Subcutaneous abdominal adipose tissue (tissue), 5 donors: ENCODE measurements around the gene SPHK2.
A peak's percentile ranks its signal among the peaks of the same experiment; 100 is the strongest.
"Not testable (repeated sequence)": the region's sequence is repeated elsewhere in the genome, so short reads cannot be mapped to it uniquely, and the experiment has no call there.

ENCODE experiments used
- H3K27ac ChIP-seq: one replicate; pipeline ENCODE4 v1.7.0; 2013; ENCODE audit warnings: low read depth, mild to moderate bottlenecking, inconsistent platforms, low read length, moderate library complexity
- H3K27me3 ChIP-seq, 5 donors: one replicate each; pipeline ENCODE4 v1.7.0; 2013; ENCODE audit warnings: low read length in 5 of 5, inconsistent platforms in 1 of 5; ENCODE audit not compliant: control insufficient read depth in 5 of 5, insufficient read depth in 4 of 5
- H3K36me3 ChIP-seq, 5 donors: one replicate each; pipeline ENCODE4 v1.7.0; 2013; ENCODE audit warnings: low read length in 5 of 5; ENCODE audit not compliant: control insufficient read depth in 5 of 5, insufficient read depth in 5 of 5
- H3K4me1 ChIP-seq, 5 donors: one replicate each; pipeline ENCODE4 v1.7.0; 2013; ENCODE audit warnings: low read length in 5 of 5, mild to moderate bottlenecking in 3 of 5, moderate library complexity in 1 of 5; ENCODE audit not compliant: control insufficient read depth in 5 of 5, insufficient read depth in 5 of 5
- H3K4me3 ChIP-seq, 5 donors: one replicate each; pipeline ENCODE4 v1.7.0; 2013; ENCODE audit warnings: low read length in 5 of 5, low read depth in 1 of 5
- H3K9ac ChIP-seq, 5 donors: one replicate each; pipeline ENCODE4 v1.7.0; 2013; ENCODE audit warnings: low read length in 5 of 5, mild to moderate bottlenecking in 4 of 5, moderate library complexity in 3 of 5
- H3K9me3 ChIP-seq, 5 donors: one replicate each; pipeline ENCODE4 v1.7.0; 2013; ENCODE audit warnings: low read length in 5 of 5; ENCODE audit not compliant: control insufficient read depth in 5 of 5
- donor health status: healthy.
- donor health status: healthy.
- donor health status: healthy.
- donor health status: healthy.
- donor health status: healthy.

SPHK2 gene, protein sequence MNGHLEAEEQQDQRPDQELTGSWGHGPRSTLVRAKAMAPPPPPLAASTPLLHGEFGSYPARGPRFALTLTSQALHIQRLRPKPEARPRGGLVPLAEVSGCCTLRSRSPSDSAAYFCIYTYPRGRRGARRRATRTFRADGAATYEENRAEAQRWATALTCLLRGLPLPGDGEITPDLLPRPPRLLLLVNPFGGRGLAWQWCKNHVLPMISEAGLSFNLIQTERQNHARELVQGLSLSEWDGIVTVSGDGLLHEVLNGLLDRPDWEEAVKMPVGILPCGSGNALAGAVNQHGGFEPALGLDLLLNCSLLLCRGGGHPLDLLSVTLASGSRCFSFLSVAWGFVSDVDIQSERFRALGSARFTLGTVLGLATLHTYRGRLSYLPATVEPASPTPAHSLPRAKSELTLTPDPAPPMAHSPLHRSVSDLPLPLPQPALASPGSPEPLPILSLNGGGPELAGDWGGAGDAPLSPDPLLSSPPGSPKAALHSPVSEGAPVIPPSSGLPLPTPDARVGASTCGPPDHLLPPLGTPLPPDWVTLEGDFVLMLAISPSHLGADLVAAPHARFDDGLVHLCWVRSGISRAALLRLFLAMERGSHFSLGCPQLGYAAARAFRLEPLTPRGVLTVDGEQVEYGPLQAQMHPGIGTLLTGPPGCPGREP

DNA sequence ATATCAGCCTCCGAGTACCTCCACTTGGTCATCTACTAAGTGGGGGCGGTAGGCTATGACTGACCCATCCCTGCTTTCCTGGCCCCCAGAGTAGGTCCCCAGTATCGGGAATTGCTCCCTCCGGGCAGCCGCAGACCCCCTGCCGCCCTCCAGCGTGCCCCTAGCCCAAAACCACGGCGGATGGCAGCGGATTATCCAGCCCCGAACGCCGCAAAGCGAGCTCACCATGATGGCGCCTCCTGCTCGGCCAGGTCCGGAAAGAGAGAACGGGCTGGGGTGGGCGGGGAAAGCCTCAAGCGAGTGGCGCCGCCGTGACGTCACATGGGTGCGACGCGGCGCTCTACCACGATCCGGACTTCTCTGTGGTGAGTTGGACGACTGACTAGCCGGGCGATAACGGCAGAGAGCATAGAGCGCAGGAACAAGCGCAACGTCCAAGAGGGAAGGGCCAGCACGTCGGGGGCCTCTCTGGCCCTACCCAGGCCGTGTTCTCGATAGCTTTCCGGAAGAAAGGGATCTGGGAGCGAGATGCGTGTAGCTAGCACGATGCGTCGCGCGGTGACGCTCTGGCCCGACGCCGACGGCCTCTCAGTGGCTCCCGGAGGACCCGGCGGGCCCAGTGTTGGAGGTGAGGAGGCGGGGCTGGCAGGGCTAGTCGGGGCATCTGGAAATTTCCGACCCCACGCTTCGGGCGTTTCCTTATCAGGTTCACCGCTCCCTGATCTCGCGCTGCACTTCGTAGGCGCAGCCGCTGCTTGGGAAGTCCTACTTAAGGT lies at the start of gene SPHK2, which contains the start of gene RPL18:
TSS of gene SPHK2 (plus strand) at position 591 of the 776 bp plus-strand sequence. CDS start 1,009 bp downstream, outside the sequence.
TSS of gene RPL18 (minus strand) at position 263 of the 776 bp plus-strand sequence. CDS start at position 228, 35 bp downstream.
- peaks cover 16 to 58% (median 45%) of the 10 kb centered on the region in 5 donors for H3K4me1 ChIP-seq
- no peaks in the 10 kb centered on the region for H3K27me3 ChIP-seq
- H3K9me3 ChIP-seq = no peaks in the 10 kb centered on the region
- peak within 1 kb of the TSS; percentile 84 to 97 (median 90) for H3K9ac ChIP-seq
- H3K4me3 ChIP-seq = peak within 1 kb of the TSS; percentile 86 to 98 (median 97)
- H3K27ac ChIP-seq = peak within 1 kb of the TSS; percentile 89
- peaks cover 0 to 32% (median 30%) of the 10 kb centered on the region in 5 donors for H3K36me3 ChIP-seq

DNA sequence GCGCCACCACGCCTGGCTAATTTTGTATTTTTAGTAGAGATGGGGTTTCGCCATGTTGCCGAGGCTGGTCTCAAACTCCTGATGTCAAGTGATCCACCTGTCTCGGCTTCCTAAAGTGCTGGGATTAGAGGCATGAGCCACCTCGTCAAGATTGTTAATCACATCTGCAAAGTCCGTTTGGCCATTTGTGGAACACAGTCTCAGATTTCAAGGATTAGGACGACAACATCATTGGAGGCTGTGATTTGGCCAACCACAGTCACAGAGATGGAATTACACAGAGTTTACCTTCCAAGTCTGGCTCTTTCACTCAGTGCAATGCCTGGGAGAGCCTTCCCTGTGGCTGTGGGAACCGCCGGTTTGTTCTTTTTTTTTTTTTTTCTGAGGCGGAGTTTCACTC lies 49.5 kb upstream of the SPHK2 start:
- no peak overlapping the region for H3K4me3 ChIP-seq
- peaks cover 2 to 14% (median 13%) of the 10 kb centered on the region in 5 donors for H3K4me1 ChIP-seq
- no peak overlapping the region for H3K9ac ChIP-seq
- no peaks in the 10 kb centered on the region for H3K36me3 ChIP-seq
- H3K27ac ChIP-seq = no peak overlapping the region
- H3K9me3 ChIP-seq = no peaks in the 10 kb centered on the region
- peaks cover 0 to 2% (median 0%) of the 10 kb centered on the region in 5 donors for H3K27me3 ChIP-seq

DNA sequence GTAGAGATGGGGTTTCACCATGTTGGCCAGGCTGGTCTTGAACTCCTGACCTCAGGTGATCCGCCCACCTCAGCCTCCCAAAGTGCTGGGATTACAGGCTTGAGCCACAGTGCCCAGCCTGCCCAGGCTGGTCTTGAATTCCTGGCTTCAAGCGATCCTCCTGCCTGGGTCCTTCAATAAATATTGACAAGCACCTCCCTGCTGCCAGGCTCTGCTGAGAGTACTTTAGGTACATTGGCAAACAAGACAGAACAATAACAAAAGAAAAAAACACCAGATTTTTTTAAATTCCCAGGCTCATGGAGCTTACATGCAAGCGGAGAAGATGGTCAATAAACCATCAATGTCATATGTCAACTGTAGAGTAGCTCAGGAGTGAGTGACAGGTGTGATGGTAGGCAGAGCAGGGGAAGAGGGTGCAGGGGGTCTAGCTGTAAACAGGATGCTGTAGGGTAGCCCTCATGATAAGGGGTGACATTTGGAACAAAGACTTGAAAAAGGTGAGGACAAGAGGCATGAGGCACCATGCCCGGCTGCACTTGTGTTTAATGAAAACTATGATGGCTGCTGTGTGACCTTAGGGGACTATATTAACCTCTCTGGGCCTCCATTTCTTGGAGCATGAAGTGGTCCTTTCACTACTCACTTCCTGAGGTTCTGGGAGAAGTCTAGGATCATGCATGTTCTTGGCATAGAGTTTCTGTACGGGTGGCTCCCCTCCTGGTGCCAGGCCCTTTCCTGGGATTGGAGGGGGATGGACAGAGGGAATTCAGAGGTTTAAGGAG lies 47.7 kb upstream of the SPHK2 start:
- H3K9me3 ChIP-seq = no peaks in the 10 kb centered on the region
- no peaks in the 10 kb centered on the region for H3K36me3 ChIP-seq
- H3K4me1 ChIP-seq = peaks cover 2 to 14% (median 13%) of the 10 kb centered on the region in 5 donors
- no peak overlapping the region for H3K9ac ChIP-seq
- H3K27ac ChIP-seq = no peak overlapping the region
- no peak overlapping the region for H3K4me3 ChIP-seq
- peaks cover 0 to 2% (median 0%) of the 10 kb centered on the region in 5 donors for H3K27me3 ChIP-seq

DNA sequence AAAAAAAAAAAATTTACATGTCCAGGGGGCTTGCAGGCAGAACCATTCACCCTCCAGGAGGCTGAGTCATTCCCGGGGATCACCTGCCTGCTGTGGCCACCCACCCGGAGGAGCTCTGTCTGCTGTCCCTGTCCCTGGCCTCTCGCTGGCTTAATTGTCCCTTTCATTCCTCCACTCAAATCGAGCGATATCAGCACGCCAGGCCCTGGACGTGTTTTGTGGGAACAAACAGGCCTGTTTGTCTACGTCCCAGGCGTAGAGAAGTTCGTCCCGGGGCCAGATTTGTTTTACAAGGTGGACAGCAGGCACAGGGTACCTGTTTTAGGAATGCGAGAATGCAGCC lies 46.2 kb upstream of the SPHK2 start:
- no peaks in the 10 kb centered on the region for H3K9me3 ChIP-seq
- H3K27me3 ChIP-seq = peaks cover 0 to 2% (median 0%) of the 10 kb centered on the region in 5 donors
- H3K27ac ChIP-seq = no peak overlapping the region
- no peak overlapping the region for H3K4me3 ChIP-seq
- peaks cover 2 to 10% (median 7%) of the 10 kb centered on the region in 5 donors for H3K4me1 ChIP-seq
- no peak overlapping the region for H3K9ac ChIP-seq
- H3K36me3 ChIP-seq = no peaks in the 10 kb centered on the region

DNA sequence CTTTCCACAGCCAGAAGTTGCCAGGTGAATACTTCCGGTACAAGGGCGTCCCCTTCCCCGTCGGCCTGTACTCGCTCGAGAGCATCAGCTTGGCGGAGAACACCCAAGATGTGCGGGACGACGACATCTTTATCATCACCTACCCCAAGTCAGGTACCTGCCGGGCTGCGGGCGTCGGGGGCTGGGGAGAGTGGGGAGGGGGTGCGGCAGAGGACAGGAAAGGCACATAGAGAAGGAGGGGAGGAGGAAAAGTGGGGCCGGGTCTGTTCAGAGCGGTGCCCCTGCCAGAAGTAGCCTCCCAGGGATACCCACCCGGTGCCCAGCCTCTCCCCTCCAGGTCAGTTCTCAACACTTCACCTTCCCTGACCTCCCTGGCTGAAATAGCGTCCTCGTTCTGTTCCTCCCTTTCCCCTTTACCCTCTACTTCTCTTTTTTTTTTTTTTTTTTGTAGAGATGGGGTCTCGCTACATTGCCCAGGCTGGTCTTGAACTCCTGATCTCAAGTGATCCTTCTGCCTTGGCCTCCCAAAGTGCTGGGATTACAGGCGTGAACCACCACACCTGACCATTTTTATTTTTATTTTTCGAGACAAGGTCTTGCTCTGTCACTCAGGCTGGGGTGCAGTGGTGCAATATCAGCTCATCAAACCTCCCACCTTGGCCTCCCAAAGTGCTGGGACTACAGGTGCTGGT lies 43.2 kb upstream of the SPHK2 start:
- no peaks in the 10 kb centered on the region for H3K36me3 ChIP-seq
- H3K4me1 ChIP-seq = peaks cover 0 to 4% (median 0%) of the 10 kb centered on the region in 5 donors
- no peak overlapping the region for H3K4me3 ChIP-seq
- H3K27me3 ChIP-seq = peaks cover 0 to 2% (median 0%) of the 10 kb centered on the region in 5 donors
- H3K9me3 ChIP-seq = no peaks in the 10 kb centered on the region
- no peak overlapping the region for H3K27ac ChIP-seq
- no peak overlapping the region for H3K9ac ChIP-seq

DNA sequence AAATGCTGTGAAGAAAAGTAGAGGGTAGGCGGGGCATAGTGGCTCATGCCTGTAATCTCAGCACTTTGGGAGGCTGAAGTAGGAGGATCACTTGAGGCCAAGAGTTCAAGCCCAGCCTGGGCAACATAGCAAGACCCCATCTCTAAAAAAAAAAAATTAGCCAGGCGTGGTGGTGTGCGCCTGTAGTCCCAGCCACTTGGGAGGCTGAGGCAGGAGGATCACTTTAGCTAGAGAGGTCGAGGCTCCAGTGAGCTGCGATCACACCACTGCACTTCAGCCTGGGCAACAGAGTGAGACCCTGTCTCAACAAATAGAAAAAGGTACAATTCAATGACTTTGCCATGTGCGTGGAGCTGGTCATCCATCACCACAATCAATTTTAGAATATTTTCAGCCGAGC lies 41.4 kb upstream of the SPHK2 start:
- H3K9me3 ChIP-seq, H3K9ac ChIP-seq, H3K27ac ChIP-seq, H3K36me3 ChIP-seq, H3K27me3 ChIP-seq, H3K4me3 ChIP-seq, H3K4me1 ChIP-seq: not testable (repeated sequence)

DNA sequence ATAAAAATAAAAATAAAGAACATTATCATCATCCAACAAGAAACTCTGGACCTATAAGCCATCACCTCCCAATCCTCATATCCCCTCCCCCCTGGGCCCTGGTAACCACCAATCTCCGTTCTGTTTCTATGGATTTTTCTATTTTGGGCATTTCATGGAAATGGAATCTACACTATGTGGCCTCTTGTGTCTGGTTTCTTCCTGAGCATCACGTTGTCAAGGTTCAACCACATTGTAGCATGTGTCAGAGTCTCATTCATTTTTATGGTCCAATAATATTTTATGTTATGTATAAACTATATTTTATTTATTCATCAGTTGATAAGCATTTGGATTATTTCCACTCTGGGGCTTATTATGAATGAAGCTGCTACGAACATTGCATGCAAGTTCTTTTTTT lies 40.4 kb upstream of the SPHK2 start:
- Histone ChIP-seq H3K9me3 (no peaks in the 10 kb centered on the region), H3K4me1 (peaks cover 0 to 8% (median 2%) of the 10 kb centered on the region in 5 donors), H3K36me3 (no peaks in the 10 kb centered on the region), H3K27me3 (peaks cover 0 to 2% (median 0%) of the 10 kb centered on the region in 5 donors), H3K9ac (no peak overlapping the region), H3K27ac (no peak overlapping the region), H3K4me3 (no peak overlapping the region)

DNA sequence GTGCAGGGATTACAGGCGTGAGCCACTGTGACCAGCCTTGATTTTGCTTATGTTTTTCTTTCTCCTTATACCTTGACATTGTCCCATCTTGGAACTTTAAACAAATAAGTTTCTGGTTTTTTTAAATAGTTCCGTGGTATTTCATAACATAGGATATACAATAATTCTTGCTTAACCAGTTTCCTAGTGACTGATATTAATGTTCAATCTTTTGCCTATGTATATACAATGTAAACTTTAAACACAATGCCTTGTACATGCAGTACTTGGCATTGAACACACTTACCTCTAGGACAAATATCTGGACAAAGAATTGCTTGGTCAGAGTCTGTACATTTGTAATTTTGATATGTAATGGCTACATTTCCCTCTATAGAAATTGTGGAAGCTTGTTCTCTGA lies 37.1 kb upstream of the SPHK2 start:
- H3K9me3 ChIP-seq = no peaks in the 10 kb centered on the region
- H3K4me1 ChIP-seq = peaks cover 4 to 18% (median 10%) of the 10 kb centered on the region in 5 donors
- H3K36me3 ChIP-seq = no peaks in the 10 kb centered on the region
- H3K9ac ChIP-seq = no peak overlapping the region
- no peak overlapping the region for H3K4me3 ChIP-seq
- H3K27me3 ChIP-seq = no peaks in the 10 kb centered on the region
- no peak overlapping the region for H3K27ac ChIP-seq

DNA sequence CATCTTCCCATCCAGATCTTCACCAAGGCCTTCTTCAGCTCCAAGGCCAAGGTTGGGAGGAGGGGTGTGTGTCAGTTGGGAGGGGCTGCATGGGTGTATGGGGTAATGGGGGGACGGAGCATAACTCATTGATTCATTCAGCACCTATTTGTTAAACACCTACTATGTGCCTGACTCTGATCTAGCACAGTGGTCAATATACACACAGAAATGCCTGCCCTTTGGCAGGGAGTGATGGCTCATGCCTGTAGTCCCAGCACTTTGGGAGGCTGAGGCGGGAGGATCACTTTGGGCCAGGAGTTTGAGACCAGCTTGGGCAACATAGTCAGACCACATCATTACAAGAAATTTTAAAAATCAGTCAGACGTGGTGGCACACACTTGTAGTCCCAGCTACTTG lies 31.9 kb upstream of the SPHK2 start:
- H3K4me3 ChIP-seq = no peak overlapping the region
- no peak overlapping the region for H3K27ac ChIP-seq
- no peaks in the 10 kb centered on the region for H3K9me3 ChIP-seq
- H3K36me3 ChIP-seq = no peaks in the 10 kb centered on the region
- no peak overlapping the region for H3K9ac ChIP-seq
- H3K4me1 ChIP-seq = peaks cover 4 to 29% (median 19%) of the 10 kb centered on the region in 5 donors
- H3K27me3 ChIP-seq = no peaks in the 10 kb centered on the region
